ENCODE data around the gene TOMM6. TPM values are rescaled to one million over a fixed set of nuclear protein-coding genes. Genes with fewer than 3 reads are reported as not detected.

The TOMM6 gene
- total RNA-seq, 1 experiment from 2014 or later: 197 TPM

GRCh38 chr6:41756354-41756753, 31.1 kb upstream of the TOMM6 start:
- no peak overlapping the region for H3K27ac ChIP-seq (ENCODE audit: low read depth, low read length, poor library complexity, severe bottlenecking)
- H3K36me3 ChIP-seq (ENCODE audit: insufficient read depth, low read length, poor library complexity, severe bottlenecking): no peaks in the 10 kb centered on the region
- no peak for TF ChIP-seq CTCF (conservative IDR thresholded peaks at IDR 0.05; ENCODE audit: low read depth, low read length)
- TF ChIP-seq EZH2 (IDR thresholded peaks at IDR 0.05; ENCODE audit: borderline replicate concordance, low read depth, low read length, poor library complexity, severe bottlenecking): no peak
- BruUV-seq (replicated peaks): no TSS peak
- POLR2A ChIA-PET (ENCODE audit: low non-redundant PET): no interaction called here
- no peaks in the 10 kb centered on the region for H3K27me3 ChIP-seq (replicated peaks; ENCODE audit: insufficient read depth, low read depth, low read length, poor library complexity)
- H3K4me1 ChIP-seq (ENCODE audit: insufficient read depth, low read length, poor library complexity, severe bottlenecking): no peaks in the 10 kb centered on the region
- no peak overlapping the region for H3K4me3 ChIP-seq (ENCODE audit: low read depth, low read length, poor library complexity, severe bottlenecking)
- CTCF ChIA-PET: no interaction called here
- no peaks in the 10 kb centered on the region for H3K9me3 ChIP-seq (ENCODE audit: low read depth, low read length, poor library complexity, severe bottlenecking)
- intact Hi-C loops (cut with micrococcal nuclease; ENCODE audit: unreplicated experiment): no loop called here
- DNase-seq (ENCODE audit: low spot score): no peak

- POLR2A ChIA-PET (ENCODE audit: low non-redundant PET): no interaction called here
- BruUV-seq (replicated peaks): no TSS peak
- intact Hi-C loops (cut with micrococcal nuclease; ENCODE audit: unreplicated experiment): no loop called here
- Histone ChIP-seq H3K9me3 (ENCODE audit: low read depth, low read length, poor library complexity, severe bottlenecking) (no peaks in the 10 kb centered on the region), H3K27me3 (replicated peaks; ENCODE audit: insufficient read depth, low read depth, low read length, poor library complexity) (no peaks in the 10 kb centered on the region), H3K36me3 (ENCODE audit: insufficient read depth, low read length, poor library complexity, severe bottlenecking) (no peaks in the 10 kb centered on the region), H3K4me1 (ENCODE audit: insufficient read depth, low read length, poor library complexity, severe bottlenecking) (no peaks in the 10 kb centered on the region), H3K27ac (ENCODE audit: low read depth, low read length, poor library complexity, severe bottlenecking) (no peak overlapping the region), H3K4me3 (ENCODE audit: low read depth, low read length, poor library complexity, severe bottlenecking) (no peak overlapping the region)
- DNase-seq (ENCODE audit: low spot score): no peak
- TF ChIP-seq EZH2 (IDR thresholded peaks at IDR 0.05; ENCODE audit: borderline replicate concordance, low read depth, low read length, poor library complexity, severe bottlenecking) (no peak), CTCF (conservative IDR thresholded peaks at IDR 0.05; ENCODE audit: low read depth, low read length) (no peak)
- CTCF ChIA-PET: no interaction called here
These were observed 30.2 kb upstream of the TOMM6 start for GRCh38 chr6:41757271-41757670.

- no peaks in the 10 kb centered on the region for H3K4me1 ChIP-seq (ENCODE audit: insufficient read depth, low read length, poor library complexity, severe bottlenecking)
- H3K9me3 ChIP-seq (ENCODE audit: low read depth, low read length, poor library complexity, severe bottlenecking): no peaks in the 10 kb centered on the region
- no peaks in the 10 kb centered on the region for H3K36me3 ChIP-seq (ENCODE audit: insufficient read depth, low read length, poor library complexity, severe bottlenecking)
- CTCF ChIA-PET: no interaction called here
- no peak overlapping the region for H3K4me3 ChIP-seq (ENCODE audit: low read depth, low read length, poor library complexity, severe bottlenecking)
- TF ChIP-seq CTCF (conservative IDR thresholded peaks at IDR 0.05; ENCODE audit: low read depth, low read length) (no peak), EZH2 (IDR thresholded peaks at IDR 0.05; ENCODE audit: borderline replicate concordance, low read depth, low read length, poor library complexity, severe bottlenecking) (no peak)
- BruUV-seq (replicated peaks): no TSS peak
- no peak overlapping the region for H3K27ac ChIP-seq (ENCODE audit: low read depth, low read length, poor library complexity, severe bottlenecking)
- DNase-seq (ENCODE audit: low spot score): no peak
- no peaks in the 10 kb centered on the region for H3K27me3 ChIP-seq (replicated peaks; ENCODE audit: insufficient read depth, low read depth, low read length, poor library complexity)
- POLR2A ChIA-PET (ENCODE audit: low non-redundant PET): no interaction called here
- intact Hi-C loops (cut with micrococcal nuclease; ENCODE audit: unreplicated experiment): no loop called here
These were observed 29.4 kb upstream of the TOMM6 start for GRCh38 chr6:41757931-41758640.

Data from A673 (cell line).